H9 (cell line): ENCODE data around the gene TMEM255A. TPM values are rescaled to one million over a fixed set of nuclear protein-coding genes. Genes with fewer than 3 reads are reported as not detected.

Experiments
- DNase-seq: peaks from one replicate; pipeline ENCODE4 v3.0.0-alpha.2; 2017
- H2AFZ ChIP-seq: one replicate; pipeline ENCODE4 v1.6.1; 2013; ENCODE audit warnings: mild to moderate bottlenecking, low read length, control low read depth, moderate library complexity
- H2AK5ac ChIP-seq: 2 replicates; pipeline ENCODE4 v1.6.1; 2013; ENCODE audit warnings: low read length, control low read depth, mixed read lengths; ENCODE audit not compliant: insufficient read length
- H2BK120ac ChIP-seq: one replicate; pipeline ENCODE4 v1.6.1; 2013; ENCODE audit warnings: low read depth, mild to moderate bottlenecking, low read length, control low read depth, inconsistent platforms; ENCODE audit not compliant: poor library complexity, severe bottlenecking
- H2BK12ac ChIP-seq: 2 replicates; pipeline ENCODE4 v1.6.1; 2013; ENCODE audit warnings: low read length, control low read depth, mixed read lengths, low read depth; ENCODE audit not compliant: insufficient read length
- H2BK15ac ChIP-seq: 2 replicates; pipeline ENCODE4 v1.6.1; 2013; ENCODE audit warnings: low read depth, low read length, control low read depth
- H2BK20ac ChIP-seq: one replicate; pipeline ENCODE4 v1.6.1; 2013; ENCODE audit warnings: low read depth, mild to moderate bottlenecking, low read length, control low read depth, inconsistent platforms; ENCODE audit not compliant: poor library complexity, severe bottlenecking
- H2BK5ac ChIP-seq: 2 replicates; pipeline ENCODE4 v1.6.1; 2013; ENCODE audit warnings: low read length, control low read depth, mixed read lengths; ENCODE audit not compliant: insufficient read length
- H3K14ac ChIP-seq: 2 replicates; pipeline ENCODE4 v1.6.1; 2013; ENCODE audit warnings: low read length, control low read depth; ENCODE audit not compliant: insufficient read depth
- H3K18ac ChIP-seq: 2 replicates; pipeline ENCODE4 v1.6.1; 2013; ENCODE audit warnings: low read depth, mild to moderate bottlenecking, mixed read lengths, low read length, control low read depth; ENCODE audit not compliant: insufficient read length
- H3K23ac ChIP-seq: 2 replicates; pipeline ENCODE4 v1.6.1; 2013; ENCODE audit warnings: low read length, control low read depth, mixed read lengths, low read depth; ENCODE audit not compliant: insufficient read length
- H3K23me2 ChIP-seq: 2 replicates; pipeline ENCODE4 v1.6.1; 2013; ENCODE audit warnings: low read depth, mild to moderate bottlenecking, mixed read lengths, low read length, control low read depth; ENCODE audit not compliant: insufficient read length, poor library complexity, severe bottlenecking
- H3K27ac ChIP-seq: 2 replicates; pipeline ENCODE4 v1.5.1; 2013; ENCODE audit warnings: low read length, control low read depth, mixed read lengths, low read depth; ENCODE audit not compliant: insufficient read length
- H3K27me3 ChIP-seq: 2 replicates; pipeline ENCODE4 v1.6.1; 2013; ENCODE audit warnings: low read length, control low read depth, inconsistent platforms; ENCODE audit not compliant: insufficient read depth
- H3K4ac ChIP-seq: 2 replicates; pipeline ENCODE4 v1.6.1; 2013; ENCODE audit warnings: low read depth, mild to moderate bottlenecking, control low read depth, inconsistent platforms, low read length, moderate library complexity
- H3K4me1 ChIP-seq: 2 replicates; pipeline ENCODE4 v1.6.1; 2013; ENCODE audit warnings: low read length, control low read depth, inconsistent platforms; ENCODE audit not compliant: insufficient read depth
- H3K4me2 ChIP-seq: 2 replicates; pipeline ENCODE4 v1.6.1; 2013; ENCODE audit warnings: low read length, control low read depth, mixed read lengths; ENCODE audit not compliant: insufficient read length, insufficient read depth
- H3K56ac ChIP-seq: 2 replicates; pipeline ENCODE4 v1.6.1; 2013; ENCODE audit warnings: low read depth, mild to moderate bottlenecking, mixed read lengths, low read length, control low read depth; ENCODE audit not compliant: insufficient read length
- H3K79me1 ChIP-seq: 2 replicates; pipeline ENCODE4 v1.6.1; 2013; ENCODE audit warnings: low read depth, mild to moderate bottlenecking, moderate library complexity, low read length, control low read depth, inconsistent platforms; ENCODE audit not compliant: insufficient read depth, poor library complexity, severe bottlenecking
- H3K79me2 ChIP-seq: 2 replicates; pipeline ENCODE4 v1.6.1; 2013; ENCODE audit warnings: low read length, control low read depth, inconsistent platforms; ENCODE audit not compliant: insufficient read depth
- H3K9ac ChIP-seq: 2 replicates; pipeline ENCODE4 v1.6.1; 2013; ENCODE audit warnings: low read length, control low read depth, mixed read lengths; ENCODE audit not compliant: insufficient read length; ENCODE audit errors: extremely low read depth
- H3K9me3 ChIP-seq: one replicate; pipeline ENCODE4 v1.6.1; 2013; ENCODE audit warnings: low read depth, low read length, inconsistent platforms; ENCODE audit not compliant: control insufficient read depth
- H3T11ph ChIP-seq: one replicate; pipeline ENCODE4 v1.6.1; 2013; ENCODE audit warnings: mild to moderate bottlenecking, low read length, control low read depth, inconsistent platforms
- H4K20me1 ChIP-seq: one replicate; pipeline ENCODE4 v1.6.1; 2013; ENCODE audit not compliant: control insufficient read depth, insufficient read length, insufficient read depth
- H4K5ac ChIP-seq: 2 replicates; pipeline ENCODE4 v1.6.1; 2013; ENCODE audit warnings: low read depth, mild to moderate bottlenecking, mixed read lengths, low read length, control low read depth; ENCODE audit not compliant: insufficient read length
- H4K8ac ChIP-seq: replicated peaks from 2 replicates; pipeline ENCODE4 v1.6.1; 2013; ENCODE audit warnings: low read length, control low read depth, mixed read lengths, low read depth; ENCODE audit not compliant: insufficient read length
- H4K91ac ChIP-seq: 2 replicates; pipeline ENCODE4 v1.6.1; 2013; ENCODE audit warnings: low read depth, mild to moderate bottlenecking, moderate library complexity, mixed read lengths, low read length, control low read depth; ENCODE audit not compliant: insufficient read length
- H3K27ac Mint-ChIP-seq, 3 experiments: 2 replicates in 2 of 3; 3 replicates in 1 of 3; pipeline ENCODE4 v1.8.0; 2020 to 2021; ENCODE audit warnings: mixed read lengths in 3 of 3, mild to moderate bottlenecking in 1 of 3, moderate library complexity in 1 of 3
- H3K27me3 Mint-ChIP-seq: 2 replicates; pipeline ENCODE4 v1.8.0; 2021; ENCODE audit warnings: low read depth, mild to moderate bottlenecking, moderate library complexity, mixed read lengths
- H3K36me3 Mint-ChIP-seq, 3 experiments: 2 replicates in 2 of 3; 3 replicates in 1 of 3; pipeline ENCODE4 v1.8.0; 2020 to 2021; ENCODE audit warnings: low read depth in 3 of 3, mixed read lengths in 3 of 3; ENCODE audit not compliant: insufficient read depth in 1 of 3
- H3K4me1 Mint-ChIP-seq, 2 experiments: 2 replicates each; pipeline ENCODE4 v1.8.0; 2020; ENCODE audit warnings: mixed read lengths in 2 of 2
- H3K4me3 Mint-ChIP-seq, 2 experiments: 2 replicates in 1 of 2; 3 replicates in 1 of 2; pipeline ENCODE4 v1.8.0; 2020 to 2021; ENCODE audit warnings: mild to moderate bottlenecking in 2 of 2, mixed read lengths in 2 of 2, moderate library complexity in 1 of 2
- H3K9me3 Mint-ChIP-seq, 2 experiments: 2 replicates in 1 of 2; 3 replicates in 1 of 2; pipeline ENCODE4 v1.8.0; 2020; ENCODE audit warnings: mild to moderate bottlenecking in 2 of 2, mixed read lengths in 2 of 2, moderate library complexity in 1 of 2
- WGBS: extraction: QIAGEN DNeasy Blood & Tissue Kit; methylation state at CpG from one replicate; pipeline ENCODE4 v1.1.7; 2013; ENCODE audit warnings: missing lambda C conversion rate, low lambda C conversion rate, mixed read lengths; ENCODE audit not compliant: insufficient read length; ENCODE audit errors: extremely low coverage; 5-methylcytosine and 5-hydroxymethylcytosine counted together
- total RNA-seq: library from RNA; stranded (reverse); gene quantifications from 2 replicates; pipeline ENCODE4 v1.2.1, GENCODE V29; 2021
- TF ChIP-seq, protein P1 (sequence below): fragments of 200-600 bp; sonication (generic); conservative IDR thresholded peaks from 3 replicates; pipeline ENCODE4 v1.8.0; 2021; ENCODE audit warnings: antibody characterized with exemption, mild to moderate bottlenecking

Gene TMEM255A
- total RNA-seq, 1 experiment from 2014 or later, result 0.77 TPM

DNA sequence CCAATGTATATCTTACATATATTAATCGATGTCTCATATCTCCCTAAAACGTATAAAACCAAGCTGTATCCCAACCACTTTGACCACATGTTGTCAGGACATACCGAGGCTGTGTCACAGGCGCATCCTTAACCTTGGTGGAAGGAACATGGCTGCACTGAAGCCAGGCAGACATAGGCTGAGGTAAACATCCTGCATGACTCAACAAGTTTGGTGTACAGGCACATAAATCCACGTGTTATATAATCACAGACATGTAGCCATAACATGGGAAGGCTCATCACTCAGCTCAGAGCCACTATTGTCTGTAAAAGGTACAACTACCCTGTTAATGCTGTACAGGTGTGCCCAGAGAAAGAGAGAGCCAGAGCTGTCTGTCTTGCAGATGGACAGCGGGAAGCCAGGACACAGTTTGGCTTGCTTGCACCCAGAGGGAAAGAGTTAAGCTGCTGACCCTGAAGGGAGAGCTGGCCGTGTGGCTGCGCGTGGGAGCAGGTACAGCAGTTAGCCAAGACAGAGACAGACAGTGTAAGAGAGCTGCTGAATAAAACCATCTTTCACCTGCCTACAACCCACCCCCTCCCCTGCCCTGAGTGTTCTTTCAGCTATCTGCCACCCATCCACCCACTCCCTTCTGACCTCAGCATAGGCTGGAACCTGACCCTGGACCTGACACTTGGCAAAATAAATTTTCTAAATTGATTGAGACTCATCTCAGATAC lies 82.9 kb downstream of the TMEM255A start:
- Histone ChIP-seq H3K9ac (no peak overlapping the region), H3K4ac (no peak overlapping the region), H4K20me1 (no peaks in the 10 kb centered on the region), H4K91ac (no peak overlapping the region), H3K23ac (no peak overlapping the region), H2BK5ac (no peak overlapping the region), H3K14ac (no peak overlapping the region), H2BK12ac (no peak overlapping the region), H4K5ac (no peak overlapping the region), H3K27me3 (no peaks in the 10 kb centered on the region), H3K4me2 (no peak overlapping the region), H3K56ac (no peak overlapping the region), H2AK5ac (no peak overlapping the region), H3K79me1 (no peaks in the 10 kb centered on the region), H3K79me2 (no peaks in the 10 kb centered on the region), H3K18ac (no peak overlapping the region), H3K4me1 (no peaks in the 10 kb centered on the region; the same call in 1 of the 2 replicates), H3T11ph (no peak overlapping the region), H3K9me3 (peaks cover 22% of the 10 kb centered on the region), H3K23me2 (no peaks in the 10 kb centered on the region), H2BK120ac (no peak overlapping the region), H2BK20ac (no peak overlapping the region), H3K27ac (no peak overlapping the region), H2BK15ac (no peak overlapping the region), H4K8ac (no peak overlapping the region), H2AFZ (no peak overlapping the region)
- DNase-seq, result no peak
- H3K36me3 Mint-ChIP-seq, result peaks cover 7 to 22% (median 8%) of the 10 kb centered on the region in 3 experiments
- peaks cover 3 to 19% of the 10 kb centered on the region in 2 experiments for H3K4me1 Mint-ChIP-seq
- peak overlapping the region in 1 of 3 experiments; percentile 50; a peak in 1 of 7 replicates for H3K27ac Mint-ChIP-seq
- TF ChIP-seq, protein P1, sequence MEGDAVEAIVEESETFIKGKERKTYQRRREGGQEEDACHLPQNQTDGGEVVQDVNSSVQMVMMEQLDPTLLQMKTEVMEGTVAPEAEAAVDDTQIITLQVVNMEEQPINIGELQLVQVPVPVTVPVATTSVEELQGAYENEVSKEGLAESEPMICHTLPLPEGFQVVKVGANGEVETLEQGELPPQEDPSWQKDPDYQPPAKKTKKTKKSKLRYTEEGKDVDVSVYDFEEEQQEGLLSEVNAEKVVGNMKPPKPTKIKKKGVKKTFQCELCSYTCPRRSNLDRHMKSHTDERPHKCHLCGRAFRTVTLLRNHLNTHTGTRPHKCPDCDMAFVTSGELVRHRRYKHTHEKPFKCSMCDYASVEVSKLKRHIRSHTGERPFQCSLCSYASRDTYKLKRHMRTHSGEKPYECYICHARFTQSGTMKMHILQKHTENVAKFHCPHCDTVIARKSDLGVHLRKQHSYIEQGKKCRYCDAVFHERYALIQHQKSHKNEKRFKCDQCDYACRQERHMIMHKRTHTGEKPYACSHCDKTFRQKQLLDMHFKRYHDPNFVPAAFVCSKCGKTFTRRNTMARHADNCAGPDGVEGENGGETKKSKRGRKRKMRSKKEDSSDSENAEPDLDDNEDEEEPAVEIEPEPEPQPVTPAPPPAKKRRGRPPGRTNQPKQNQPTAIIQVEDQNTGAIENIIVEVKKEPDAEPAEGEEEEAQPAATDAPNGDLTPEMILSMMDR, result no peak
- H3K9me3 Mint-ChIP-seq, result peaks cover 57 to 62% of the 10 kb centered on the region in 2 experiments
- WGBS, result no CpG with 5 or more reads among the region's 9 CpGs
- H3K27me3 Mint-ChIP-seq, result no peaks in the 10 kb centered on the region; the same call in 1 of the 2 replicates
- no peak overlapping the region for H3K4me3 Mint-ChIP-seq
